ENCODE data around the gene RINT1.

DNA sequence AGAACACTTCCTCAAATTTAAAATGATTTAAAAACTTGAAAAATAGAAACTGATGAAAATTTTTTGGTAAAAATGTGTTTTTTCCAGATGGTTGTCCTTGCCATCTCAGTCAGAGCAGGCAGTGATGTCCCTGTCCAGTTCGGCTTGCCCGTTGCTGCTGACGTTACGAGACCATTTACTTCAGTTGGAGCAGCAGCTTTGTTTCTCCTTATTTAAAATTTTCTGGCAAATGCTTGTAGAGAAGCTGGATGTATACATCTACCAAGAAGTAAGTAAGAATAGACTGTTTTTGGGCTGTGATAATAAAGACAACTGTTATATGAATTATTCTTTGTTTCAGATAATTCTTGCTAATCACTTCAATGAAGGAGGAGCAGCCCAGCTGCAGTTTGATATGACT is 33.2 kb downstream of the RINT1 start:
- TF ChIP-seq CEBPB (IDR thresholded peaks at IDR 0.05) (no peak), FOXM1 (IDR thresholded peaks at IDR 0.05; ENCODE audit: borderline replicate concordance, low read depth) (no peak), TAF1 (IDR thresholded peaks at IDR 0.05; ENCODE audit: low read depth) (no peak), TEAD4 (IDR thresholded peaks at IDR 0.05) (no peak), EP300 (IDR thresholded peaks at IDR 0.05; ENCODE audit: borderline replicate concordance) (no peak), CREB1 (IDR thresholded peaks at IDR 0.05; ENCODE audit: low read depth) (no peak), YY1 (IDR thresholded peaks at IDR 0.05; ENCODE audit: low read depth) (no peak), ZBTB7A (IDR thresholded peaks at IDR 0.05; ENCODE audit: low read depth) (no peak), NFIC (IDR thresholded peaks at IDR 0.05) (no peak), RAD21 (IDR thresholded peaks at IDR 0.05; ENCODE audit: low read depth) (no peak), EGR1 (IDR thresholded peaks at IDR 0.05) (no peak)
- TF ChIP-seq, protein P1, sequence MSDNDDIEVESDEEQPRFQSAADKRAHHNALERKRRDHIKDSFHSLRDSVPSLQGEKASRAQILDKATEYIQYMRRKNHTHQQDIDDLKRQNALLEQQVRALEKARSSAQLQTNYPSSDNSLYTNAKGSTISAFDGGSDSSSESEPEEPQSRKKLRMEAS (IDR thresholded peaks at IDR 0.05): no peak
- TF ChIP-seq, protein P2, sequence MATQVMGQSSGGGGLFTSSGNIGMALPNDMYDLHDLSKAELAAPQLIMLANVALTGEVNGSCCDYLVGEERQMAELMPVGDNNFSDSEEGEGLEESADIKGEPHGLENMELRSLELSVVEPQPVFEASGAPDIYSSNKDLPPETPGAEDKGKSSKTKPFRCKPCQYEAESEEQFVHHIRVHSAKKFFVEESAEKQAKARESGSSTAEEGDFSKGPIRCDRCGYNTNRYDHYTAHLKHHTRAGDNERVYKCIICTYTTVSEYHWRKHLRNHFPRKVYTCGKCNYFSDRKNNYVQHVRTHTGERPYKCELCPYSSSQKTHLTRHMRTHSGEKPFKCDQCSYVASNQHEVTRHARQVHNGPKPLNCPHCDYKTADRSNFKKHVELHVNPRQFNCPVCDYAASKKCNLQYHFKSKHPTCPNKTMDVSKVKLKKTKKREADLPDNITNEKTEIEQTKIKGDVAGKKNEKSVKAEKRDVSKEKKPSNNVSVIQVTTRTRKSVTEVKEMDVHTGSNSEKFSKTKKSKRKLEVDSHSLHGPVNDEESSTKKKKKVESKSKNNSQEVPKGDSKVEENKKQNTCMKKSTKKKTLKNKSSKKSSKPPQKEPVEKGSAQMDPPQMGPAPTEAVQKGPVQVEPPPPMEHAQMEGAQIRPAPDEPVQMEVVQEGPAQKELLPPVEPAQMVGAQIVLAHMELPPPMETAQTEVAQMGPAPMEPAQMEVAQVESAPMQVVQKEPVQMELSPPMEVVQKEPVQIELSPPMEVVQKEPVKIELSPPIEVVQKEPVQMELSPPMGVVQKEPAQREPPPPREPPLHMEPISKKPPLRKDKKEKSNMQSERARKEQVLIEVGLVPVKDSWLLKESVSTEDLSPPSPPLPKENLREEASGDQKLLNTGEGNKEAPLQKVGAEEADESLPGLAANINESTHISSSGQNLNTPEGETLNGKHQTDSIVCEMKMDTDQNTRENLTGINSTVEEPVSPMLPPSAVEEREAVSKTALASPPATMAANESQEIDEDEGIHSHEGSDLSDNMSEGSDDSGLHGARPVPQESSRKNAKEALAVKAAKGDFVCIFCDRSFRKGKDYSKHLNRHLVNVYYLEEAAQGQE (IDR thresholded peaks at IDR 0.05; ENCODE audit: low read depth): no peak
- TF ChIP-seq, protein P3, sequence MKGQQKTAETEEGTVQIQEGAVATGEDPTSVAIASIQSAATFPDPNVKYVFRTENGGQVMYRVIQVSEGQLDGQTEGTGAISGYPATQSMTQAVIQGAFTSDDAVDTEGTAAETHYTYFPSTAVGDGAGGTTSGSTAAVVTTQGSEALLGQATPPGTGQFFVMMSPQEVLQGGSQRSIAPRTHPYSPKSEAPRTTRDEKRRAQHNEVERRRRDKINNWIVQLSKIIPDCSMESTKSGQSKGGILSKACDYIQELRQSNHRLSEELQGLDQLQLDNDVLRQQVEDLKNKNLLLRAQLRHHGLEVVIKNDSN (IDR thresholded peaks at IDR 0.05): no peak

All from Ishikawa (cell line).